Trophoblast cell (in vitro differentiated cells and primary cell): ENCODE data around the gene ANKK1.

Source experiments
- DNase-seq, 2 donors: peaks; one replicate each; pipeline ENCODE4 v3.0.0-alpha.2; 2016
- H2AFZ ChIP-seq: 2 replicates; pipeline ENCODE4 v1.6.1; 2013; ENCODE audit warnings: low read length, moderate library complexity, mild to moderate bottlenecking; ENCODE audit not compliant: insufficient read depth, poor library complexity
- H2AK5ac ChIP-seq: 2 replicates; pipeline ENCODE4 v1.6.1; 2013; ENCODE audit warnings: mild to moderate bottlenecking, low read length
- H2BK120ac ChIP-seq: 2 replicates; pipeline ENCODE4 v1.6.1; 2013; ENCODE audit warnings: low read length, mild to moderate bottlenecking, moderate library complexity; ENCODE audit not compliant: insufficient read depth, poor library complexity
- H2BK12ac ChIP-seq: 2 replicates; pipeline ENCODE4 v1.6.1; 2013; ENCODE audit warnings: mild to moderate bottlenecking, low read length, moderate library complexity
- H2BK5ac ChIP-seq: 2 replicates; pipeline ENCODE4 v1.6.1; 2013; ENCODE audit warnings: low read length, low read depth, moderate library complexity, mild to moderate bottlenecking; ENCODE audit not compliant: poor library complexity
- H3K14ac ChIP-seq: 2 replicates; pipeline ENCODE4 v1.6.1; 2013; ENCODE audit warnings: mild to moderate bottlenecking, low read length
- H3K18ac ChIP-seq: 2 replicates; pipeline ENCODE4 v1.6.1; 2013; ENCODE audit warnings: mild to moderate bottlenecking, low read length
- H3K23ac ChIP-seq: 2 replicates; pipeline ENCODE4 v1.6.1; 2013; ENCODE audit warnings: low read length
- H3K27ac ChIP-seq: 2 replicates; pipeline ENCODE4 v1.5.1; 2013; ENCODE audit warnings: low read depth, mild to moderate bottlenecking, inconsistent platforms, low read length, moderate library complexity
- H3K27me3 ChIP-seq: 2 replicates; pipeline ENCODE4 v1.6.1; 2013; ENCODE audit warnings: inconsistent platforms, mild to moderate bottlenecking, low read length, moderate library complexity; ENCODE audit not compliant: insufficient read depth
- H3K36me3 ChIP-seq, 2 experiments: 1 replicate in 1 of 2; 2 replicates in 1 of 2; pipeline ENCODE4 v1.6.1; 2013; ENCODE audit warnings: low read length in 2 of 2, mild to moderate bottlenecking in 2 of 2, moderate library complexity in 1 of 2; ENCODE audit not compliant: insufficient read depth in 2 of 2, control insufficient read depth in 1 of 2
- H3K4ac ChIP-seq: 2 replicates; pipeline ENCODE4 v1.6.1; 2013; ENCODE audit warnings: low read depth, mild to moderate bottlenecking, low read length, moderate library complexity
- H3K4me1 ChIP-seq, 2 experiments: 1 replicate in 1 of 2; 2 replicates in 1 of 2; pipeline ENCODE4 v1.6.1; 2013; ENCODE audit warnings: low read length in 2 of 2, mild to moderate bottlenecking in 2 of 2, moderate library complexity in 1 of 2; ENCODE audit not compliant: insufficient read depth in 2 of 2, control insufficient read depth in 1 of 2
- H3K4me2 ChIP-seq: 2 replicates; pipeline ENCODE4 v1.6.1; 2013; ENCODE audit warnings: inconsistent platforms, mild to moderate bottlenecking, low read length, moderate library complexity
- H3K4me3 ChIP-seq: 2 replicates; pipeline ENCODE4 v1.5.1; 2013; ENCODE audit warnings: mild to moderate bottlenecking, low read depth, low read length, inconsistent platforms
- H3K79me1 ChIP-seq: one replicate; pipeline ENCODE4 v1.6.1; 2013; ENCODE audit warnings: low read length
- H3K79me2 ChIP-seq: 2 replicates; pipeline ENCODE4 v1.6.1; 2013; ENCODE audit warnings: low read length, mild to moderate bottlenecking; ENCODE audit not compliant: control insufficient read depth, insufficient read depth, poor library complexity
- H3K9ac ChIP-seq: 2 replicates; pipeline ENCODE4 v1.6.1; 2013; ENCODE audit warnings: mild to moderate bottlenecking, low read length
- H3K9me3 ChIP-seq: 2 replicates; pipeline ENCODE4 v1.6.1; 2013; ENCODE audit warnings: low read depth, mild to moderate bottlenecking, control low read depth, inconsistent platforms, low read length; ENCODE audit not compliant: insufficient read depth
- H4K12ac ChIP-seq: 2 replicates; pipeline ENCODE4 v1.6.1; 2013; ENCODE audit warnings: low read depth, mild to moderate bottlenecking, low read length, moderate library complexity
- H4K8ac ChIP-seq: 2 replicates; pipeline ENCODE4 v1.6.1; 2013; ENCODE audit warnings: low read depth, mild to moderate bottlenecking, low read length, moderate library complexity
- H4K91ac ChIP-seq: one replicate; pipeline ENCODE4 v1.6.1; 2013; ENCODE audit warnings: low read depth, mild to moderate bottlenecking, low read length, moderate library complexity
- WGBS: extraction: QIAGEN DNeasy Blood & Tissue Kit; methylation state at CpG from one replicate; pipeline ENCODE4 v1.1.7; 2013; ENCODE audit warnings: missing lambda C conversion rate; ENCODE audit not compliant: insufficient read length, insufficient coverage; ENCODE audit errors: extremely low coverage; 5-methylcytosine and 5-hydroxymethylcytosine counted together

Gene ANKK1

DNA sequence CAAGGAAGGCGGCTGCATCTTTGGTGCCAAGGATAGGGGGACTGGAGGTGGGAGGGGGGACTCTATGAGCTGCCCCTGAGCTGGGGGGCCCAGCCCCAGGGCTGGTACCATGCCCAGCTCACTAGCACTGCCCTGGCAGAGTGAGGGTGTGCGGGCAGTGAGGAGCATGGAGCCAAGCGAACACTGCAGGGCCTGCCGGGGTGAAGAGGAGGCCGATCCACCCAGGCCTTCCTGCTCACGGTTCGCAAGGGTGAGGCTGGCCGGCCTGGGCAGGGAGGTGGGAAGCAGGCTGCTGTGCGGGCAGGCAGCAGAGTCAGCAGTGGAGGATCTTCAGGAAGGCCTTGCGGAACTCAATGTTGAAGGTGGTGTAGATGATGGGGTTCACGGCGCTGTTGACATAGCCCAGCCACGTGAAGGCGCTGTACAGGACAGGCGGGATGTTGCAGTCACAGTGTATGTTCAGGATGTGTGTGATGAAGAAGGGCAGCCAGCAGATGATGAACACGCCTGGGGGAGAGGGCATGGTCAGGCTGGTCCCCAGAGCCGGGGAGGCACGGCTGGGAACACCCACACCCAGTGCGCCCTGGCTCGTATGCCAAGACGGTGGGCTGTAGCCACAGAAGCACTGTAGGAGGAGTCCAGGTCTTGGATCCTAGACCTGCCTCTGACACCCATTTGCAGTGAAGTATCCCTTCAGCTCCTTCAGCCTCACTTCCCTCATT is 23.0 kb downstream of the ANKK1 start:
- WGBS: no CpG with 5 or more reads among the region's 21 CpGs
- Histone ChIP-seq H3K4me1 (peaks cover 0 to 2% of the 10 kb centered on the region in 2 experiments), H3K27ac (no peak overlapping the region)

DNA sequence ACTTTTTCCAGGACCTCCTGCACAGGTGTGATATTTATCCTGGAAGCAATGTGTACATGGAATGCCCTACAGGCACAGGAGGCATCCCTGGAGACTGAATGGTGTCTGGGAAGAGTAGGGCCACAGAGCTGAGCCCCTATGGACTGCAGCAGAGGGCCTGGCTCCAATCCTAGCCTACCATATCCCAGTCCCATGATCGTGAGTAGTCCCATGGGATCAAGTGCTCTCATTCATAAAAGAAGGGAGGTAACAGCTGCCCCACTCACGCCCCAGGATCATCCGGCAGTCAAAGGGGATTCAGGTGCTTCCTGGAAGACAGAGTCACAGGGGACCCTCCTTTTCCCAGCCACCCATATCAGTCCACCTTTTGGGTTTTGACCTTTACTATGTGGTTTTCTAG is 24.0 kb downstream of the ANKK1 start:
- no peak overlapping the region for H4K12ac ChIP-seq
- no peaks in the 10 kb centered on the region for H3K79me1 ChIP-seq
- H4K91ac ChIP-seq: no peak overlapping the region
- H3K9ac ChIP-seq: no peak overlapping the region
- no peak overlapping the region for H3K4me3 ChIP-seq
- no peak overlapping the region for H3K23ac ChIP-seq
- H3K18ac ChIP-seq: no peak overlapping the region
- no peak overlapping the region for H2AFZ ChIP-seq
- no peak for DNase-seq
- H2BK12ac ChIP-seq: no peak overlapping the region
- H3K27ac ChIP-seq: no peak overlapping the region
- H3K9me3 ChIP-seq: no peaks in the 10 kb centered on the region
- WGBS: no CpG with 5 or more reads among the region's 3 CpGs
- no peak overlapping the region for H2AK5ac ChIP-seq
- no peak overlapping the region for H4K8ac ChIP-seq
- no peaks in the 10 kb centered on the region for H3K4me1 ChIP-seq
- no peak overlapping the region for H2BK5ac ChIP-seq
- H3K4ac ChIP-seq: no peak overlapping the region
- no peak overlapping the region for H2BK120ac ChIP-seq
- H3K79me2 ChIP-seq: no peaks in the 10 kb centered on the region
- no peaks in the 10 kb centered on the region for H3K36me3 ChIP-seq
- H3K4me2 ChIP-seq: no peak overlapping the region
- H3K27me3 ChIP-seq: no peaks in the 10 kb centered on the region
- no peak overlapping the region for H3K14ac ChIP-seq

More for the DNA sequence above, 23.0 kb downstream of the ANKK1 start:
- no peak overlapping the region for H3K18ac ChIP-seq
- no peak overlapping the region for H2AFZ ChIP-seq
- no peak overlapping the region for H3K4ac ChIP-seq
- H3K4me2 ChIP-seq: no peak overlapping the region
- no peak overlapping the region for H3K4me3 ChIP-seq
- no peaks in the 10 kb centered on the region for H3K79me1 ChIP-seq
- H3K9ac ChIP-seq: no peak overlapping the region
- no peaks in the 10 kb centered on the region for H3K9me3 ChIP-seq
- no peaks in the 10 kb centered on the region for H3K27me3 ChIP-seq
- H2BK12ac ChIP-seq: no peak overlapping the region
- no peak overlapping the region for H3K14ac ChIP-seq
- H4K91ac ChIP-seq: no peak overlapping the region
- no peaks in the 10 kb centered on the region for H3K79me2 ChIP-seq
- H2AK5ac ChIP-seq: no peak overlapping the region
- no peak overlapping the region for H4K12ac ChIP-seq
- no peak overlapping the region for H2BK120ac ChIP-seq
- DNase-seq: no peak
- no peak overlapping the region for H4K8ac ChIP-seq
- no peak overlapping the region for H2BK5ac ChIP-seq
- no peaks in the 10 kb centered on the region for H3K36me3 ChIP-seq
- no peak overlapping the region for H3K23ac ChIP-seq

- no peak overlapping the region for H2BK12ac ChIP-seq
- H3K4me3 ChIP-seq: peak overlapping the region; percentile 25
- no peak overlapping the region for H3K27ac ChIP-seq
- H2BK5ac ChIP-seq: no peak overlapping the region
- no peak overlapping the region for H2AK5ac ChIP-seq
- H3K4me1 ChIP-seq: no peaks in the 10 kb centered on the region
- no peaks in the 10 kb centered on the region for H3K27me3 ChIP-seq
- no peaks in the 10 kb centered on the region for H3K36me3 ChIP-seq
- no peaks in the 10 kb centered on the region for H3K79me2 ChIP-seq
- H2BK120ac ChIP-seq: no peak overlapping the region
- DNase-seq: no peak
- no CpG with 5 or more reads among the region's 9 CpGs for WGBS
- H2AFZ ChIP-seq: no peak overlapping the region
- no peak overlapping the region for H3K4ac ChIP-seq
- H3K9ac ChIP-seq: no peak overlapping the region
- no peak overlapping the region for H3K23ac ChIP-seq
- no peak overlapping the region for H4K12ac ChIP-seq
- H3K18ac ChIP-seq: no peak overlapping the region
- H4K91ac ChIP-seq: no peak overlapping the region
- no peak overlapping the region for H3K4me2 ChIP-seq
- no peak overlapping the region for H3K14ac ChIP-seq
- H4K8ac ChIP-seq: no peak overlapping the region
- no peaks in the 10 kb centered on the region for H3K9me3 ChIP-seq
- H3K79me1 ChIP-seq: no peaks in the 10 kb centered on the region
Measured at GRCh38 chr11:113412675-113413074, 25.1 kb downstream of the ANKK1 start.

- Histone ChIP-seq H3K4me2 (no peak overlapping the region), H4K91ac (no peak overlapping the region), H3K27ac (no peak overlapping the region), H3K79me2 (no peaks in the 10 kb centered on the region), H3K9me3 (no peaks in the 10 kb centered on the region), H2AK5ac (no peak overlapping the region), H3K9ac (no peak overlapping the region), H2BK5ac (no peak overlapping the region), H3K4ac (no peak overlapping the region), H2BK12ac (no peak overlapping the region), H4K8ac (no peak overlapping the region), H3K36me3 (no peaks in the 10 kb centered on the region), H3K79me1 (no peaks in the 10 kb centered on the region), H3K14ac (no peak overlapping the region), H2AFZ (no peak overlapping the region), H3K4me3 (no peak overlapping the region), H2BK120ac (no peak overlapping the region), H3K23ac (no peak overlapping the region), H3K27me3 (no peaks in the 10 kb centered on the region), H3K18ac (no peak overlapping the region), H4K12ac (no peak overlapping the region), H3K4me1 (no peaks in the 10 kb centered on the region)
- WGBS: no CpG with 5 or more reads among the region's 16 CpGs
- DNase-seq: no peak
Measured at GRCh38 chr11:113415343-113415742, 27.8 kb downstream of the ANKK1 start.
